Osteocyte (in vitro differentiated cells): ENCODE measurements around the gene ELOB. TPM values are rescaled to one million over a fixed set of nuclear protein-coding genes. Genes with fewer than 3 reads are reported as not detected.

Experiments used
- total RNA-seq: library from RNA; stranded (reverse); gene quantifications from 2 replicates; pipeline ENCODE4 v1.2.1, GENCODE V29; 2021

Gene ELOB
- total RNA-seq, 1 donor from 2014 or later: 287 TPM

Other genes with a start within 250 kb of the ELOB start
- gene CEMP1, start 245.9 kb downstream of the ELOB start, total RNA-seq: not detected in 2 replicates
- 44.9 and 45.8 TPM in 2 replicates for gene PDPK1, start 239.3 kb downstream of the ELOB start, total RNA-seq
- gene KCTD5, start 94.8 kb downstream of the ELOB start, total RNA-seq: 28.0 and 28.1 TPM in 2 replicates
- 4.2 and 5.5 TPM in 2 replicates for gene PRSS27, start 57.1 kb downstream of the ELOB start, total RNA-seq
- gene SRRM2, start 24.6 kb downstream of the ELOB start, total RNA-seq: 536 and 572 TPM in 2 replicates
- gene PRSS33, start 10.3 kb upstream of the ELOB start, total RNA-seq: not detected in 2 replicates
- not detected in 2 replicates for gene PRSS41, start 21.2 kb upstream of the ELOB start, total RNA-seq
- gene PRSS21, start 40.0 kb upstream of the ELOB start, total RNA-seq: not detected in 2 replicates
- gene ZG16B, start 53.0 kb upstream of the ELOB start, total RNA-seq: not detected in 2 replicates
- not detected in 2 replicates for gene PRSS22, start 80.9 kb upstream of the ELOB start, total RNA-seq
- gene FLYWCH2, start 105.9 kb upstream of the ELOB start, total RNA-seq: 49.6 and 54.0 TPM in 2 replicates
- 38.9 and 46.4 TPM in 2 replicates for gene FLYWCH1, start 134.7 kb upstream of the ELOB start, total RNA-seq
- not detected in 2 replicates for gene KREMEN2, start 187.0 kb upstream of the ELOB start, total RNA-seq
- gene PAQR4, start 192.1 kb upstream of the ELOB start, total RNA-seq: 8.4 and 11.9 TPM in 2 replicates
- gene PKMYT1, start 203.2 kb upstream of the ELOB start, total RNA-seq: 10.4 and 14.0 TPM in 2 replicates
- gene CLDN9, start 235.6 kb upstream of the ELOB start, total RNA-seq: not detected in 2 replicates
- gene CLDN6, start 240.9 kb upstream of the ELOB start, total RNA-seq: 0.32 TPM in 1 of 2 replicates, not detected in the other
- 71.3 and 72.4 TPM in 2 replicates for gene TNFRSF12A, start 243.1 kb upstream of the ELOB start, total RNA-seq
- 133 and 139 TPM in 2 replicates for gene HCFC1R1, start 246.7 kb upstream of the ELOB start, total RNA-seq
- gene THOC6, start 246.8 kb upstream of the ELOB start, total RNA-seq: 36.6 and 40.1 TPM in 2 replicates